GM18511 (cell line): ENCODE measurements around the gene NRXN3.
"Not testable (repeated sequence)": the region's sequence is repeated elsewhere in the genome, so short reads cannot be mapped to it uniquely, and the experiment has no call there.

ENCODE experiments used
- ATAC-seq: cut with Tn5 transposase; IDR thresholded peaks from one replicate; pipeline ENCODE4 v1.9.1; 2021; ENCODE audit warnings: mild to moderate bottlenecking, moderate library complexity; ENCODE audit not compliant: unreplicated experiment

NRXN3 gene

GRCh38 chr14:78566026-78566858 is 396.1 kb downstream of the NRXN3 start:
- peak; percentile 98 for ATAC-seq

GRCh38 chr14:78566859-78567172 is 396.6 kb downstream of the NRXN3 start:
- peak; percentile 17 for ATAC-seq

GRCh38 chr14:78567343-78567742 is 397.2 kb downstream of the NRXN3 start:
- no peak for ATAC-seq

- not testable (repeated sequence) for ATAC-seq
Observed at GRCh38 chr14:78573736-78574135, 403.6 kb downstream of the NRXN3 start.

- no peak for ATAC-seq
Observed at GRCh38 chr14:78576437-78577166, 406.4 kb downstream of the NRXN3 start.

- ATAC-seq, result no peak
Observed at GRCh38 chr14:78581229-78581628, 411.1 kb downstream of the NRXN3 start.

- ATAC-seq, result no peak
Observed at GRCh38 chr14:78586681-78587080, 416.5 kb downstream of the NRXN3 start.

- ATAC-seq, result no peak
Observed at GRCh38 chr14:78588906-78589305, 418.7 kb downstream of the NRXN3 start.

GRCh38 chr14:78592616-78593219 is 422.5 kb downstream of the NRXN3 start:
- no peak for ATAC-seq

- no peak for ATAC-seq
Observed at GRCh38 chr14:78593949-78594348, 423.8 kb downstream of the NRXN3 start.

GRCh38 chr14:78595797-78596196 is 425.6 kb downstream of the NRXN3 start:
- ATAC-seq, result no peak

GRCh38 chr14:78598046-78598920 is 428.1 kb downstream of the NRXN3 start:
- peak; percentile 97 for ATAC-seq

- no peak for ATAC-seq
Observed at GRCh38 chr14:78605025-78605762, 435.0 kb downstream of the NRXN3 start.

- no peak for ATAC-seq
Observed at GRCh38 chr14:78605897-78606500, 435.8 kb downstream of the NRXN3 start.

- no peak for ATAC-seq
Observed at GRCh38 chr14:78608998-78609787, 439.0 kb downstream of the NRXN3 start.

- ATAC-seq, result no peak
Observed at GRCh38 chr14:78610994-78611393, 440.8 kb downstream of the NRXN3 start.

- no peak for ATAC-seq
Observed at GRCh38 chr14:78611796-78612571, 441.8 kb downstream of the NRXN3 start.

- no peak for ATAC-seq
Observed at GRCh38 chr14:78612666-78613065, 442.5 kb downstream of the NRXN3 start.
